Activated CD4-positive, alpha-beta T cell treated with anti-CD3 and anti-CD28 coated beads, Interleukin-2, amount 50 U/mL, for 16 hours (primary cell): ENCODE measurements around the gene DGKD.
"Not testable (repeated sequence)": the region's sequence is repeated elsewhere in the genome, so short reads cannot be mapped to it uniquely, and the experiment has no call there.

Experiments used
- DNase-seq: peaks from one replicate; pipeline ENCODE4 v3.0.0-alpha.2; 2020

The DGKD gene, protein sequence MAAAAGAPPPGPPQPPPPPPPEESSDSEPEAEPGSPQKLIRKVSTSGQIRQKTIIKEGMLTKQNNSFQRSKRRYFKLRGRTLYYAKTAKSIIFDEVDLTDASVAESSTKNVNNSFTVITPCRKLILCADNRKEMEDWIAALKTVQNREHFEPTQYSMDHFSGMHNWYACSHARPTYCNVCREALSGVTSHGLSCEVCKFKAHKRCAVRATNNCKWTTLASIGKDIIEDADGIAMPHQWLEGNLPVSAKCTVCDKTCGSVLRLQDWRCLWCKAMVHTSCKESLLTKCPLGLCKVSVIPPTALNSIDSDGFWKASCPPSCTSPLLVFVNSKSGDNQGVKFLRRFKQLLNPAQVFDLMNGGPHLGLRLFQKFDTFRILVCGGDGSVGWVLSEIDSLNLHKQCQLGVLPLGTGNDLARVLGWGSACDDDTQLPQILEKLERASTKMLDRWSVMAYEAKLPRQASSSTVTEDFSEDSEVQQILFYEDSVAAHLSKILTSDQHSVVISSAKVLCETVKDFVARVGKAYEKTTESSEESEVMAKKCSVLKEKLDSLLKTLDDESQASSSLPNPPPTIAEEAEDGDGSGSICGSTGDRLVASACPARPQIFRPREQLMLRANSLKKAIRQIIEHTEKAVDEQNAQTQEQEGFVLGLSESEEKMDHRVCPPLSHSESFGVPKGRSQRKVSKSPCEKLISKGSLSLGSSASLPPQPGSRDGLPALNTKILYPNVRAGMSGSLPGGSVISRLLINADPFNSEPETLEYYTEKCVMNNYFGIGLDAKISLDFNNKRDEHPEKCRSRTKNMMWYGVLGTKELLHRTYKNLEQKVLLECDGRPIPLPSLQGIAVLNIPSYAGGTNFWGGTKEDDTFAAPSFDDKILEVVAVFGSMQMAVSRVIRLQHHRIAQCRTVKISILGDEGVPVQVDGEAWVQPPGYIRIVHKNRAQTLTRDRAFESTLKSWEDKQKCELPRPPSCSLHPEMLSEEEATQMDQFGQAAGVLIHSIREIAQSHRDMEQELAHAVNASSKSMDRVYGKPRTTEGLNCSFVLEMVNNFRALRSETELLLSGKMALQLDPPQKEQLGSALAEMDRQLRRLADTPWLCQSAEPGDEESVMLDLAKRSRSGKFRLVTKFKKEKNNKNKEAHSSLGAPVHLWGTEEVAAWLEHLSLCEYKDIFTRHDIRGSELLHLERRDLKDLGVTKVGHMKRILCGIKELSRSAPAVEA

DNA sequence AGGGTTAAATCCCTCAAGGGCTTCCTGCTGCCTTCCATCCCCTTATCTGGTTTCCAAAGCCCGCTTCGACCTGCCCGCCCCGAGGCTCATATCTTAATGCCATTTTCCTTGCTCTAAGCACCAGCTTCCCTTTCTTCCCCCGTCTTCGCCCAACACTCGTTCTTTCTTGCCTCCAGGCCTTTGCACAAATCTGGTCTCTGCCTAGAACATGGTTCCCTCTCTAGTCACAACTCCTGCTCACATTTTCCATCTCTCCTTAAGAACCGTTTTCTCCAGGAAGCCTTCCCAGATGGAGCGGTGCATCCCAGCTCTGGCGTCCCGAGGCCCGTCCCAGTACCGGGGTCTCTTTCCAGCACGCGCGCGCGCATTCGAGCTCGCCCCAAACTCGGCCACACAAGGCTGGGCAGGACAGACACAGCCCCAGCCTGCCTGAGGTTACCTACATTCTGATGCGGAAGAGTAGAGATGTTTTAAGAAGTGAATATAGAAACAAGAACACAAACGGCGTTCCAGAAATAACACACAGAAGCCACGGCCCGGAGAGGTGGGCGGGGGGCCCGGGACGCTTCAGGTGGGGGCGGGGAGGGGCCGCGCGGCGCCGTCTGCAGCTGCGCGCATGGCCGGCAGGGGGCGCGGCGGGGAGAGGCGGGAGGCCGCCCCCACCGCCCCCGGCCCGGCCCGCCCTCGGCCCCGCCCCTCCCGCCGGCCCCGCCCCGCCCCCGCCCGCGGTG lies at the start of gene DGKD:
Gene DGKD (plus strand): TSS at position 726 of the 731 bp plus-strand sequence. CDS start 25 bp downstream, outside the sequence.
- DNase-seq: peak; percentile 69

DNA sequence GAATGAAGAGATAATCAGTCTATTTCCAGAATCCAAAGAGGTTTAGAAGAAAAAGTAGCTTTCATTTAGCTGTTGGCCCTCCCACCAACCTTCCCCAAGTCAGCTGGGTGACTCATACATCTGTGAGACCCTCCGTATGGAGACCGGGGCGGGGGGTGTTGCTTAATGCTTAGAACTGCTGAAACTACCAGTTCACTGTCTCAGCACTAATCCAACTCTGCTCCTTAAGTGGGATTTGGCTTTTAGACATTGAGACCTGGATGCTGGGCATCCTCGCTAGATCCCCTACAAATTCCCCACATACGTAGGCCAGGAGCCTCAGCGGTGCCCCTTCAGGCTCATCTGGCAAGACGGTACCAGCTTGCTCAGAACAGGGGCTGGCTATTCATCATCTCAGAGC lies 46.7 kb upstream of the DGKD start, which contains the start of gene SAG:
Gene SAG (plus strand): TSS at position 252 of the 400 bp plus-strand sequence. CDS start 1,374 bp downstream, outside the sequence.
- no peak for DNase-seq

DNA sequence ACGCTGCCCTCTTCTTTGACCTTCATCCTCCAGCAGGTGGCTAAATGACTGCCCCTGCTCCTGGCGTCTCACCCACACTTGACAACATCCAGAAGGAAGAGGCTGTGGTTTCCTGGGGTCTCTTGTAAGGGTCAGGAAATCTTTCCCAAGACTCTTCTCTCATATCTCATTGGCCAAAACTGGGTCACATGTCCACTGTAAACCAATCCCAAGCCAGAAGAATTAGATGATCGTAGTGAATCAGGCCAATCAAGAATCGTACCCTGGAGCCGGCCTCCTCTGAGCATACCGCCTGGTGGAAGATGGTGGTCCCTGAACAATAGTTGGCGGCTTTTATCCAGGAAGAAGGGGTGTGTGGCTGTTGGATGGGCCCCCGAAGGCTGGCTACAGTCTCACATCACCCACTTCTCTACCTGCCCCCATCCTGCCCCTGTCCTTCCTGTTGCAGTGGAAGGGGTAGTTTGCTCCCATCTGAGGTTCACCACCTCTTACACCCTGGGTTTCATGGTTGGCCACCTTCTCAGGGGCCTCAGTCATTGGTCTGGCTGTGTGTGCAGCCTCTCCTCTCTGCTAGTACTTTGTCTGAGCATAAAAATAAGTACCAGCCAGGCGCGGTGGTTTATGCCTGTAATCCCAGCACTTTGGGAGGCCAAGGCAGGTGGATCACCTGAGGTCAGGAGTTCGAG lies 42.9 kb upstream of the DGKD start:
- no peak for DNase-seq

DNA sequence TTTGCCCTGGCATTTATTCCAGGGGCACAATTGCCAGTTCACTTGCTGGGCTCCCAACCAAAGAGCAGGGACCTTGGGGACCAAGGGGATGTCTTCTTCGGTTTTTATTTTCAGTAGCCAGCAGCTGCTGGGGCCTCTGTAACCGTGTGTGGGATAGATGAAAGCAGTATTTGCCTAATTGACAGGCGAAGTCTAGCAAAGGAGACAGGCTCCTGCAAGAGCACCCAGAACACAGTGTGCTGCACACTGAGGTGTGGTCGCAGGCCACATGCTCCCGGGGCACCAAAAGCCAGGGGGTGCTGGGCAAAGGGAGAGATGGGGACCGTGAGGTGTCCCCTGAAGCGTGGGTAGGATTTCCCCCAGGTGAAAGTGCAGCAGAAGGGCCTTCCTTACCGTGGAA lies 41.4 kb upstream of the DGKD start:
- DNase-seq: no peak

DNA sequence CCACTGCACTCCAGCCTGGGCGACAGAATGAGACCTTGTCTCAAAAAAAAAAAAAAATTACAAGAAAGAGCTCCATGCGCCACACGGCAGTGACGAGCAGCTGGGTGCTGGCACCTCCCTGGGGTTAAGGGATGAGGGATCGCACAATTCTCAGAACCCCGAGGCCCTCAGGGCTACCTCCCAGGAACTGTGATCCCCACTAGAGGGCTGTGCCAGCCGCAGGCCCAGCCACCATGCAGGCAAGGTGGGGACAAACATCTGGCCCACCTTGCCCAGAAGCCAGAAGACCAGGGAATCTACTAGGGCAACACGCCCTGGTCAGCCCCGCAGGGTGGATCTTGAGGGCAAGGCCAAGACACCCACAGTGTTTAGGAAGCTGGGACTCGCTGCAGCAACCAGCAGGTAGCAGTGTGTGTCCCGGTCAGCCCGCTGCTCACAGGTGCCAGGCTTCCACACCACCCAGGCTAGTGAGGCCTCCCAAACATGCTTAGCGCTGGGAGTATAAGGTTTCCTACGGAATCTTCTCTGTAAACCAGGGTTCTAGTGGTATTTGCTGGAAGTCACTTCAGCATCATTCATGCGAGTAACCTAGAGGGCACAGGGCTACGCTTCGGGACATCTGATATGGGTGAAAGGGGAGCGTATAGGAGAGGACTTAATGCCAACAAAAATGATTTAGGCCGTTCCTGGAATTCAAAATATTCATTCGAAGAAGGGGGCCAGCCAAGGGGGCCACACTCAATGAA lies 39.9 kb upstream of the DGKD start:
- no peak for DNase-seq

DNA sequence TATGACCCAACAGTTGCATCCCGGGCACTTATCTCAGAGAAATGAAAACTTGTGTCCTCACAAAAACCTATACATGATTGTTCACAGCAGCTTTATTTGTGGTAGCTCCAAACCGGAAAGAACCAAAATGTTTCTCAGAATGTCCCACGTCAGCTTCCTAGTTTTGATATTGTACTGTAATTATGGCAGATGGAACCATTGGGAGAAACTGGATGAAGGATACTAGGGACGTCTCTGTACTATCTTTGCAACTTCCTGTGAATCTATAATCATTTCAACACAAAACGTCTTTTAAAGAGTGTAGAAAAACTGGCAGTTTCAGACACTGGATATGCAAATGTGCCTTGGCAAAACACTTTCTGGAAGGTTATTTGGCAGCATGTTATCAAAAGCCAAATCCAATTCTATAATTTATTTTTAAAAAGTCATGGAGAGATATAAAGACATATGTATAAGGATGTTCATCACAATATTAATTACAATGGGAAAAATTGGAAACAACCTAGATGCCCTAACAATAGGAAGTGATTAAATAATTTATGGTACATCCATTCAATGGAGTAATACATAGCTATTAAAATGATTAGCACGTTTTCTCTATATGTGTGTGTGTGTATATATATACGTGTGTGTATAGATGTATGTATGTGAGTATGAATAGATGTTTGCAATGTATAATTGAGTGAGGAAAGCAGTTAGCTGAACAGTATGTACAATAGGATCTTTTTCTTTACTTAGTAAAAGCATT lies 36.9 kb upstream of the DGKD start:
- no peak for DNase-seq

DNA sequence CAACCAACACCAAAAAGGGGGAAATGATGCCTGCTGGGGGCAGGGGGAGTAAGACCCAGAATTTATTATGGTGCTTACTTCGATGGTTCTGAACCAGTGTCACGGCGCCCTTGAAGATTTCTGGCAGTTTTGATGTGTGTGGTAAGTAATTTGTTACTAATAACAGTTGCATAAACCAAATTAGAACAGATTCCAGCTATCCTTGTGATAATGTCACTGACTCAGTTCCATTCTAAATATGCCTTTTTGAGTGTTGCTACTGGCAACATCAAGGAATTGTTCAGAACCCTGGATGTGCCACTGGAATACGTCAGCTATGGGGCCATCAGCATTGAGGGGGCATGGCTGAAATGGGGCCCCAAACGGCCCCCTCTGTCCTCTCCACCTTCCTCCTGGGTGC lies 35.0 kb upstream of the DGKD start:
- DNase-seq: no peak

DNA sequence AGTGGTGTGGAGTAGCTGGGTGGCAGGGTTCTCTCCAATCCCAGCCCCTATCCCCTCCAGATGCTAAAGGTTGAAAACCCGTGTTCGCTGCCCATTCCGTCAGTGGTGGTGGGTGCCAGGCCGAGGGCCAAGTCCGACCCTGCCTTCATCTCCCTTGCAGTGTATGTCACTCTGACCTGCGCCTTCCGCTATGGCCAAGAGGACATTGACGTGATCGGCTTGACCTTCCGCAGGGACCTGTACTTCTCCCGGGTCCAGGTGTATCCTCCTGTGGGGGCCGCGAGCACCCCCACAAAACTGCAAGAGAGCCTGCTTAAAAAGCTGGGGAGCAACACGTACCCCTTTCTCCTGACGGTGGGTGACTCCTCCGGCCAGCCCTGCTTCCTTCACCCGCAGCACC lies 33.8 kb upstream of the DGKD start:
- no peak for DNase-seq

DNA sequence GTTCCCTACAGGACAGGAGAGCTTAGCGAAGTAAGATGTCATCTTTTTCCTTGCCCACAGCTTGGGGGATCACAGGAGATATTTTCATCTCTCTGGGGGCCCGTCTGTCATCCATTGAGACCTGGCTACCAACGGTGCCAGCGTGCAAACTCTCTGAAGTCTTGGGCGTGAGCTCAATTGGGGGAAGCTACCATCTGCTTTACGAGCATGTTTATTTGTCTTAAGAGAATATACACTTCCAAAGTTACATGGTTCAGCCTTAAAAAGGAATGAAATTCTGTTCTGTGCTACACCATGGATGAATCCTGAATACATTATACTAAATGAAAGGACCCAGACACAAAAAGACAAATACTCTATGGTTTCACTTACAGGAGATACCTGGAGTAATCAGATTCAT lies 33.1 kb upstream of the DGKD start:
- DNase-seq: no peak

DNA sequence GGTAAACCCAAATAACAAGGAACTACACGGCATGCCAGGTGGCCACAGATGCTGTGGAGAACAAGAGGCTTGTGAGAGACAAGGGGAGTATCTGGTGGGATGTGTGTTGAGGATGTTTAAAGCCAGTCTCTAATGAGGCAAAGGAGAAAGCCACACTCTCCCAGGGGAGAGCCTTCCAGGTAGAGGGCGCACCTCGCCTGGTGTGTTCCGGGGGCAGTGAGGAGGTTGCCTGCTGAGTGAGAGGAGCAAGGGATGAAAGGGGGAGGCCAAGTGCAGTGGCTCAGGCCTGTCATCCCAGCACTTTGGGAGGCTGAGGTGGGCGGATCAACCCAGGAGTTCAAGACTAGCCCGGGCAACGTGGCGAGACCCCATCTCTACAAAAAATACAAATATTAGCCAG lies 30.4 kb upstream of the DGKD start:
- no peak for DNase-seq

DNA sequence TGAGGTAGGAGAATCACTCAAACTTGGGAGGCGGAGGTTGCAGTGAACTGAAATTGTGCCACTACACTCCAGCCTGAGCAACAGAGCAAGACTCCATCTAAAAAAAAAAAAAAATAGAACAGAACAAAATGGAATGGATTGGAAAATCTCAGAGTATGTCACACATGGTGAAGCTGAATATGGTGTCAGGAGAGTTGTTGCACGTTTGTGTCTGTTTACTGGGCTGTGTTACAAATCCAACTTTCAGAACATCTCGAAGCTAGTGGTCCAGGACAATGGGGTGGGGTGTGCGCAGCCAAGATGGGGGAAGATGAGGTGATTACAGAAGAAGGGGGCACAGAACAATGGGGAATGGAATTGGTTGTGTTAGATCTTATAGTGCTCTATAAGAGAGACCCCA lies 29.0 kb upstream of the DGKD start:
- no peak for DNase-seq

DNA sequence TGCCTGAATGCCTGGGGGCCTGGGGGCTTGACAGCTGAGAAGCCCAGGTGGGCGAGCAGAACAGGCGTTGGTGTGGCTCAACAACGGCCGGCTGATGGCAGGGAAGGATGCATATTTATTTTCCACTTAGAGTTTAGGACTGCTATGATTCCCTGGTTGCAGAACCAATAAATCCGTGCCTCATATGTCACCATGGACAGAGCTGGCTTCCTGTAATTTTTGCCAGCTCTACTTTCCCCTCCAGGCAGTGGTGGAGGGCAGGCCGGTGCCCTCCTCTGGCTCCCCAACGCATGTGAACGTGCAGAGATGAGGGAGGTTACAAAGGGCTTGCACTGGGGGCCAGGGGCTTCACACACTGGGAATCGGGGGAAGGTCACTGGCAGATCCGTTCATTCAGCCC lies 28.5 kb upstream of the DGKD start:
- no peak for DNase-seq

DNA sequence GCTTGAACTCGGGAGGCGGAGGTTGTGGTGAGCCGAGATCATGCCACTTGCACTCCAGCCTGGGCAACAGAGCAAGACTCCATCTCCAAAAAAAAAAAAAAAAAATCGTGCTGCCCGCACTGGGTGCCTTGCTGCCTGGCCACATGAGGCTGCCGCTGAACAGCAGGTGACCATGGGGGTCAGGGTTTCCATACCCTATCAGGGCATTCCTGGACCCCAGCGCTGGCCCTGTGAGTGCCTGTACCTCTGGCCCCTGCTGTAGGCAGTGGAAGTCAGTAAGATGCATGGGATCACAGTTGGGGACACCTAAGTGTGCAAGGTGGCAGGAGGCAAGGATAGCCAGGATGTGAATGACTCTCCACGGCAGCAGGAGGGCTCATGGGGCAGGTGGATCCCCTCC lies 27.8 kb upstream of the DGKD start:
- DNase-seq: no peak

DNA sequence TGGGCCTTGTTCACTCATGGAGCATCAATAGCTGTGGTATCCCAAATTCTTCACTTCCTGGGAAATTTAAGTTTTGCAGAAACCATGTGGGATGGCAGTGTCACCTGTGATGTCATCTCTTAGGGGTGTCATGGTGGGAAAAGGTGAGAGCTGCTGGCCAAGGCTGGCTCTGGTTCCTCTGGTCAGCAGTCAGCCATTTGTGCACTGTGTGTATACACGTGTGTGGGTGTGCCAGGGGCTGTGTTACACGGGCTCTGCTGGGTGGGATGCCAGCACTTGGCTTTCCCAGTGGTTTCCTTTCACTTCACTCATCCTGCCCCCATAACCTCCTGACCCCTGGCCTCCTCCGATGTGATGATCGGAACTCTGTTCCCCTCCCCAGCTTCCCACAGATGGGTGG lies 25.4 kb upstream of the DGKD start:
- DNase-seq: no peak

DNA sequence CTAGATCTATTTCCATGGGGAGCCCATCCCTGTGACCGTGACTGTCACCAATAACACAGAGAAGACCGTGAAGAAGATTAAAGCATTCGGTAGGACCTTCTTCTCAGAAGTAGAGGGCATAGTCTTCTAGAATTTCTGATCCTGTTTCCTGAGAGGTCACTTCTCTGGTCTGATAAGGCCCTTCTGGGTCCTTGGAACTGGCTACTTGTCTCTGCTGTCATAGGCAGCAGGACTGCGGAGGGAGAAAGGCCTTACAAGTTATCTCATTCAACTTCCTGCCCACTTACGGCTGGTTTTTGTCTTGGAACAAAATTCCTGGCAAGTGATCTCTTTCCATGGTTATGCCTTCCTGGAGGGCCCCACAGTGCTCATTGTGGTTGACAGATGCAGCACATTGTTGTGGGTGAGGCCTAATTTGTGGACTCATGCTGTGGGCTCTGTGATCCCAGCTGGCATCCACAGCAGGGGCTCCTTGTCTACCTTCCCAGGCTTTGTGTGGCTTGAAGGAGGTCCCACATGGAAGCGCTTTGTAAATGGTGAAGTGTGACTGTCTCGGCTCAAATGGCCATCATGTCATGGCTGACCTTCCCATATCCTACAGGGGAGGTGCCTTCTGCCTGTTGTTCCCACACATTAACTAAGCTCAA lies 24.7 kb upstream of the DGKD start:
- no peak for DNase-seq

DNA sequence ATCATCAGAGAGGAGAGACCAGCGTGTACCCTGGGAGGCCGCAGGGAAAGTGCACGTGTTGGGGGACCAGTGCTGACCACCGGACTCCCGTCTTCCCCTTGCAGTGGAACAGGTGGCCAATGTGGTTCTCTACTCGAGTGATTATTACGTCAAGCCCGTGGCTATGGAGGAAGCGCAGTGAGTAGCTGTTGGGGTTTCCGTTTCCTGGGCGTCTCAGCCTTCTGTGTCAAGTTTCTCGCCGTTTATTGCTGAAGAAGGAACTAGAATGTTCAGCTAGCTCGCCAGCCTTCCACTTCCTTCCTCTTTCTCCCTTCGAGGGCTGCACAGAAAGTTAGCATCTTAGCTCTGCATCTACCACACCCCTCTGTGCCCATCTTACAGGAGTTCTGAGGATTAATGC lies 22.8 kb upstream of the DGKD start:
- peak; percentile 79 for DNase-seq

DNA sequence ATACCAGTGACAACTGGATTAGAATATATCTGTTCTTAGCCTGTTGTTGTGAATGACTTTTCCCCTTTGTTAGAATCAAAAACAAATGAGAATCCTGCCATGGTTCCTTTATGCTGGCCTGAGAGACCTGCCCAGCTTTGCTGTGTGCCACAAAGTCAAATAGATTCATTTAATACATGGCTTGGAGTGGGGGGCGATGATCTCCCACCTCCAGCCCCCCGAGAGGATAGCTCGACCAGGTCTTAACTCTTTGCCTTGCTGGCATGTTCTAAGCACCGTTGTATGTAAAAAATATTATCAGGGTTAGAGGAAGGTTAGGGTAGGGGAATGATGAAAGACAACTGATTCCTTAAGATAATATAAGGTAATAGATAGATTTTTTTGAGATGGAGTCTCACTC lies 22.2 kb upstream of the DGKD start:
- DNase-seq: no peak

DNA sequence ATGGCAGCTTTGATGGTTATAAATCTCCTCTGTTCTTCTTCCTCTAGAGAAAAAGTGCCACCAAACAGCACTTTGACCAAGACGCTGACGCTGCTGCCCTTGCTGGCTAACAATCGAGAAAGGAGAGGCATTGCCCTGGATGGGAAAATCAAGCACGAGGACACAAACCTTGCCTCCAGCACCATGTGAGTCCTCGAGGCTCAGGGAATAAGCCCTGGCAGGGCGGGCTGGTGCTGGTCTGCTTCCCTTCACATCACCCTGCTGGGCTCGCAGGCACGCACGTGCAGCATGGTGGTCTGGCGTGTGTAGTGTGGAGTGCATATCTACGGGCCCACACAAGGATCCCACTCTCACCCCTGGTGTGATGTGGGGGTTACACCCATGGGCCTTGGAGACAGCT lies 19.4 kb upstream of the DGKD start:
- no peak for DNase-seq

DNA sequence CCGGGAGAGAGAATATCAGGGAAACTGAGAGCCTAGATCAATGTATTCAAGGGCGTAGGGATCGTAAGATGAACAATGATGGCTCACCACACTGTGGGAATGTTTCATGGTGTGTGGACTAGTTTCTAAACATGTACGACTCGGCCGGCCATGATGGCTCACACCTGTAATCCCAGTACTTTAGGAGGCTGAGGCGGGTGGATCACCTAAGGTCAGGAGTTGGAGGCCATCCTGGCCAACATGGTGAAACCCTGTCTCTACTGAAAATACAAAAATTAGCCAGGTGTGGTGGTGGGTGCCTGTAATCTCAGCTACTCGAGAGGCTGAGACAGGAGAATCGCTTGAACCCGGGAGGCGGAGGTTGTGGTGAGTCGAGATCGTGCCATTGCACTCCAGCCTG lies 18.2 kb upstream of the DGKD start:
- not testable (repeated sequence) for DNase-seq

DNA sequence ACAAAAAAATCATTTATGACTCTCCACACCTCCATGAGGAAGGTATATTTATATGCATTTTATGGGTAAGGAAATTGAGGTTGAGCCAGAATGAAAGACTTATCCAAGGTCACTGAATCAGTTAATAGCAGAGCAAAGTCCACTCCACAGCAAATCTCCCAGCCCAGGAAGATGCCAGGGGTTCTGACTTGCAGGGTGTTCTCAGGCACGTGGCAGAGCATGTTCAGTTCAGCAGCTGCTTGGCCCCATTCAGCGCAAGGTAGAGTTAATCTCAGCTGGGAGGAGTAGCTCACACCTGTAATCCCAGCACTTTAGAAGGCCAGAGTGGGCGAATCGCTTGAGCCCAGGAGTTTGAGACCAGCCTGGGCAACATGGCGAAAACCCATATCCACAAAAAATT lies 17.8 kb upstream of the DGKD start:
- no peak for DNase-seq
